ENCODE measurements around the gene HOXC4. TPM values are rescaled to one million over a fixed set of nuclear protein-coding genes. Genes with fewer than 3 reads are reported as not detected.
"Not testable (repeated sequence)": the region's sequence is repeated elsewhere in the genome, so short reads cannot be mapped to it uniquely, and the experiment has no call there.

HOXC4 gene
- total RNA-seq, 4 donors from 2014 or later: 1.1 to 3.1 (median 1.3) TPM

DNA sequence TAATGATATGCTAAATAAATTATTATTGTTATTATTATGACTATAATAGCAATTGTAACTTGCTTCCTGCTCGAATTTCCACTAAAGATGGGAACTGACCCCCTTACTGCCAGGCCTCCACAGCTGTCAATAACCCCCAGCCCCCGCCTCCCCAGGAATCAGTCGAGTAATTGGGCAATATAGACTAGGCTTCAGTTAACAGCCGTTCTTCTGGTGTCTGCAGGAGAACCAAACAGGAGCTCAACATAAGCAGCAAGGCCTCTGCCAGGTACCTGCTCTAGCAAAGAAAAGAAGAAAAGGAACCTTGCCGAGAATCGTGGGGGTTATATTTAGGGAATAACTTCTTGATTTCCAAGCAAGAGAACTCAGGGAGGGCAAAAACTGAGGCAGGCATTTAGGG lies 21.8 kb downstream of the HOXC4 start:
- H3K4me3 ChIP-seq: no peak overlapping the region
- WGBS, 2 donors: 56 to 71% methylated on average over 6 of the region's 6 CpGs
- peaks cover 0 to 3% (median 0%) of the 10 kb centered on the region in 4 donors for H3K27me3 ChIP-seq
- no peaks in the 10 kb centered on the region for H3K36me3 ChIP-seq
- intact Hi-C loops (cut with DNase I): no loop called here
- DNase-seq: no peak
- H3K4me1 ChIP-seq: peaks cover 0 to 21% (median 0%) of the 10 kb centered on the region in 3 donors
- no peak overlapping the region for H3K27ac ChIP-seq
- TF ChIP-seq CTCF (IDR thresholded peaks at IDR 0.05) (no peak), POLR2A (IDR thresholded peaks at IDR 0.05) (no peak)
- H3K9me3 ChIP-seq: no peaks in the 10 kb centered on the region

DNA sequence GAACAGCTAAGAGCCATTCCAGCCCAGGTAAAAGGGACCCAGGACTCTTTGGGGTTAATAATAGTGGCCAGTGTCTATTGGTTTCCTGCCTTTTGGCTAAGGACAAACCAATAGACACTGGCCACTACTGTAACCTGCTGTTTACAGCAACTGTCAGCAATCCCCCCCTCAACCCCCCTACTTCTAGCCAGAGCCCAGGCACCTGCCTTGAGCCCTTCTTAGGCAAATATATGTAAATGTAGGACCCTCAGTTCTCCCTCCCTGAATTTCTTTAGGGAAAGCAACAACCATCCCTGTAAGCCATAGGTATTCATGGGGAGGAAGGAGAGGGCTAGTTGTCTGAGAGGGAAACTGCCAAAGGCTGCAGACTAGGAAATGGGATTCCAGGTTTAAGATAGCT lies 22.3 kb downstream of the HOXC4 start:
- Histone ChIP-seq H3K27me3 (peaks cover 0 to 3% (median 0%) of the 10 kb centered on the region in 4 donors), H3K27ac (no peak overlapping the region), H3K4me1 (peaks cover 0 to 27% (median 0%) of the 10 kb centered on the region in 3 donors), H3K9me3 (no peaks in the 10 kb centered on the region), H3K36me3 (no peaks in the 10 kb centered on the region), H3K4me3 (no peak overlapping the region)
- intact Hi-C loops (cut with DNase I): no loop called here
- no peak for DNase-seq
- no peak for TF ChIP-seq POLR2A (IDR thresholded peaks at IDR 0.05)
- TF ChIP-seq CTCF (IDR thresholded peaks at IDR 0.05): no peak

GRCh38 chr12:54077843-54078242 lies 24.2 kb downstream of the HOXC4 start:
- H3K36me3 ChIP-seq; intact Hi-C loops (cut with DNase I); DNase-seq; H3K9me3 ChIP-seq; H3K27me3 ChIP-seq: not testable (repeated sequence)
- WGBS, 2 donors: 39 to 43% methylated on average over 10 of the region's 10 CpGs
- peak in 1 of 4 donors; percentile 11 for TF ChIP-seq POLR2A (IDR thresholded peaks at IDR 0.05)
- Histone ChIP-seq H3K27ac (peak overlapping the region; percentile 68 to 92 (median 89)), H3K4me3 (peak overlapping the region; percentile 13 to 59 (median 38)), H3K4me1 (peaks cover 0 to 35% (median 0%) of the 10 kb centered on the region in 3 donors)

DNA sequence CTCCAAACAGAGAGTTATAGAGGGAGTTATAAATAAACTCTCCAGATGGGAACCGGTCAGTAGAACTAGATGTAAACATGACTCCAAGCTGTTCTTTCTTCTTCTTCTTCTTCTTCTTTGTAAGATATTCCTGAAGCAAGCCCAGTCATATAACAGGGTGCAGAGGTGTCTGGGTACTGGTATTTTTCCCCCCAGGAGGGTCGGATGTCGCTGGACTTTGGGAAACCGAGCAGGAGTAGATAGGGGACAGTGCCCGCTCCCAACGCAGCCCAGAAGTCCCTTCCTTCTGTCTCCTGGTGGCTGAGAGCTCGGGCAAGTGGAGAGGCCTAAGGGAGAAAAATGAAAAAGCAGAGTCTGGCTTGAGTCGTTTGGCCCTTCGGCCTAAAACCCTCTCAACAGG lies 25.5 kb downstream of the HOXC4 start:
- H3K9me3 ChIP-seq; H3K27me3 ChIP-seq; H3K36me3 ChIP-seq; intact Hi-C loops (cut with DNase I); DNase-seq: not testable (repeated sequence)
- Histone ChIP-seq H3K4me1 (peaks cover 0 to 41% (median 0%) of the 10 kb centered on the region in 3 donors), H3K27ac (peak overlapping the region; percentile 88 to 92 (median 90)), H3K4me3 (peak overlapping the region; percentile 29 to 62 (median 50))
- WGBS, 2 donors: 27 to 45% methylated on average over 1 to 8 of the region's 9 CpGs

GRCh38 chr12:54080008-54080924 lies 26.6 kb downstream of the HOXC4 start:
- H3K4me3 ChIP-seq: peak overlapping the region; percentile 18 to 62 (median 50)
- H3K27ac ChIP-seq: peak overlapping the region; percentile 88 to 92 (median 90)
- H3K27me3 ChIP-seq; H3K9me3 ChIP-seq; intact Hi-C loops (cut with DNase I); H3K36me3 ChIP-seq; DNase-seq: not testable (repeated sequence)
- H3K4me1 ChIP-seq: peaks cover 0 to 41% (median 0%) of the 10 kb centered on the region in 3 donors
- 7 to 39% methylated on average over 17 to 18 of the region's 19 CpGs for whole genome bisulfite sequencing, 2 donors

DNA sequence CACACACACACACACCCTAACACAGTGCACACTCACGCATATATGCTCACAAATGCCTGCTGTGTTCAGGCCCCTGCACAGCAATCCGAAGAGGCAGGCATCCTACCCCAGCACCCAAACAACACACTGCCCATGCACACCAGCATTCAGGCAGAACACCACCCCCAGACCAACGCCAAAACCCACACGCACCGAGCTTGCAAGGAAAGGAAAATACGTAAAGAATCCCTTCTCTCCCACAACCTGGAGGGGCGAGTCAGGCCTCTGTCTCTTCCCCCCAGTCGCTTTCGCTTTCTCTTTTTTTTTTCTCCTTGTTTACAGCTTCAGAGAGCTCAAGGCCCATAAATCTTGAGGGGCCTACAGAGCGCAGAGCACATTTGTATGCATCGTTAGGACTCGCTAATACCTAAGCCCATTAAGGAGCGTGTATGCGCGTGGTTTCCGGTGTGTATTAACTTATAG lies 27.4 kb downstream of the HOXC4 start:
- H3K36me3 ChIP-seq; H3K27me3 ChIP-seq; intact Hi-C loops (cut with DNase I); H3K9me3 ChIP-seq; DNase-seq: not testable (repeated sequence)
- WGBS, 2 donors: 1 to 10% methylated on average over 14 of the region's 16 CpGs
- Histone ChIP-seq H3K27ac (peak overlapping the region; percentile 90 to 94 (median 91)), H3K4me3 (peak overlapping the region in 3 of 4 donors; percentile 47 to 62 (median 52)), H3K4me1 (peaks cover 0 to 41% (median 0%) of the 10 kb centered on the region in 3 donors)

DNA sequence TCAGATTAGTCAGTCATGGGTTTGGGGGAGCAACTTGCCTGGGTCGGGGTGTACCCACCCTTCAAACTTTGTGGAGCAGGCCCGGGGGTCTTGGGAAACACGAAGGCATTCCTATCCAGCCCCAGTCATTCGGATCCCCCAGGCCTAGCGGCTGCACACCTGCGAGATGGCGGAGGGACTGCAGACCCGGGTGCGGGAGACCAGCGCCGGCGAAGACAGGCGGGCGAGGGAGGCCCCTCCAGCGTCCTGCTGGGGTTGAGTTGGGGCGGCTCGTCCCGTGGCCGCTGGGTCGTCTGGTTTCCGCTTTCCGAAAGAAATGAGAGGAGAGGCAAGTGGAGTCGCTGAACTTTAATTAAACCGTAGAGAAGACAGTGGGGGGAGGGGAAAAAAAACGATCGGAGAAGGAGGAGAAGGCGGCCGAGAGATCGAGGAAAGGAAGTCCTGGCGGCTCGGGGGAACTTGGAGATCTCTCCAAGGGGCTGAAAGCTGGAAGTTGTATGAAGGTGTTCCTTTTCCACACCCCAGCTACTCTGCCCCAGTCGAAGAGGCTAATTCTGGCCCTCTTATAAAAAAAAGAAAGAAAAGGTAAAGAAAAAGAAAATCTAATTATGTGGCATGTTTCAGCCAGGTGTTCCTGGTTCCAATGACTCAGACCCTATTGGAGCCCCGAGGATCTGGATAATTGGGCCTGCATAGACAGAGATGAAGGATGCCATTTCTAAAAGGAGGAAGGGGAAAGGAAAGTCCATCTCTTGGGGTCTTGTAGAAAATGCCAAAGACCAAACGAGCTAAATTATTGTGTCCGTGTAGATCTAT lies 28.2 kb downstream of the HOXC4 start:
- DNase-seq; intact Hi-C loops (cut with DNase I); H3K9me3 ChIP-seq; H3K36me3 ChIP-seq; H3K27me3 ChIP-seq: not testable (repeated sequence)
- Histone ChIP-seq H3K4me3 (peak overlapping the region; percentile 28 to 62 (median 50)), H3K27ac (peak overlapping the region; percentile 90 to 94 (median 91)), H3K4me1 (peaks cover 0 to 41% (median 0%) of the 10 kb centered on the region in 3 donors)
- WGBS, 2 donors: 2 to 23% methylated on average over 13 to 24 of the region's 35 CpGs
